Endodermal cell (in vitro differentiated cells): ENCODE results near the gene TRIM44. TPM values are rescaled to one million over a fixed set of nuclear protein-coding genes. Genes with fewer than 3 reads are reported as not detected.

Experiments
- DNase-seq: peaks from one replicate; pipeline ENCODE4 v3.0.0-alpha.2; 2017
- H3K27ac ChIP-seq: 2 replicates; pipeline ENCODE4 v1.5.1; 2013; ENCODE audit warnings: mild to moderate bottlenecking, low read depth, low read length, moderate library complexity
- H3K27me3 ChIP-seq: 2 replicates; pipeline ENCODE4 v1.6.1; 2013; ENCODE audit warnings: mild to moderate bottlenecking, low read length, moderate library complexity; ENCODE audit not compliant: insufficient read depth, control insufficient read depth, poor library complexity, severe bottlenecking
- H3K36me3 ChIP-seq: 2 replicates; pipeline ENCODE4 v1.7.0; 2013; ENCODE audit warnings: mild to moderate bottlenecking, low read length, moderate library complexity; ENCODE audit not compliant: control insufficient read depth, insufficient read depth
- H3K4me1 ChIP-seq: one replicate; pipeline ENCODE4 v1.7.0; 2013; ENCODE audit warnings: low read length; ENCODE audit not compliant: control insufficient read depth, insufficient read depth
- H3K4me3 ChIP-seq: 2 replicates; pipeline ENCODE4 v1.5.1; 2013; ENCODE audit warnings: mild to moderate bottlenecking, low read length, moderate library complexity
- H3K9ac ChIP-seq: 2 replicates; pipeline ENCODE4 v1.6.1; 2013; ENCODE audit warnings: mild to moderate bottlenecking, low read length, moderate library complexity; ENCODE audit not compliant: poor library complexity, severe bottlenecking; ENCODE audit errors: extremely low read depth
- H3K9me3 ChIP-seq: 2 replicates; pipeline ENCODE4 v1.6.1; 2013; ENCODE audit warnings: mild to moderate bottlenecking, low read length, moderate library complexity; ENCODE audit not compliant: control insufficient read depth
- H3K27ac Mint-ChIP-seq: 2 replicates; pipeline ENCODE4 v1.8.0; 2020; ENCODE audit warnings: mixed read lengths
- H3K27me3 Mint-ChIP-seq: 2 replicates; pipeline ENCODE4 v1.8.0; 2021; ENCODE audit warnings: mild to moderate bottlenecking, mixed read lengths; ENCODE audit not compliant: insufficient read depth
- H3K36me3 Mint-ChIP-seq: 2 replicates; pipeline ENCODE4 v1.8.0; 2020; ENCODE audit warnings: low read depth, mixed read lengths
- H3K4me1 Mint-ChIP-seq: 2 replicates; pipeline ENCODE4 v1.8.0; 2020; ENCODE audit warnings: mixed read lengths
- H3K4me3 Mint-ChIP-seq: 2 replicates; pipeline ENCODE4 v1.8.0; 2020; ENCODE audit warnings: mild to moderate bottlenecking, moderate library complexity, mixed read lengths
- H3K9me3 Mint-ChIP-seq: 2 replicates; pipeline ENCODE4 v1.8.0; 2020; ENCODE audit warnings: mild to moderate bottlenecking, mixed read lengths
- WGBS, 2 experiments: methylation state at CpG; one replicate each; pipeline versions ENCODE4 v1.1.5 to v1.1.7; 2013; ENCODE audit warnings: missing lambda C conversion rate in 2 of 2, mixed read lengths in 1 of 2; ENCODE audit not compliant: insufficient coverage in 1 of 2, insufficient read length in 1 of 2; 5-methylcytosine and 5-hydroxymethylcytosine counted together
- total RNA-seq, 2 donors: library from RNA; stranded (reverse); fragmentation: NEBNext Ultra II Directional in 1 of 2; extraction: Animal tissue kit (Norgen Biotek cat#: 25700) in 1 of 2; gene quantifications; 2 replicates in 1 of 2; 3 replicates in 1 of 2; pipeline ENCODE4 v1.2.1, GENCODE V29; 2021
- TF ChIP-seq, protein P1 (sequence below): fragments of 200-600 bp; sonication (generic); conservative IDR thresholded peaks from 2 replicates; pipeline ENCODE4 v1.5.0; 2021; ENCODE audit warnings: antibody characterized with exemption, mild to moderate bottlenecking

Gene TRIM44
- total RNA-seq, 2 donors from 2014 or later: 48.5 to 63.8 TPM

DNA sequence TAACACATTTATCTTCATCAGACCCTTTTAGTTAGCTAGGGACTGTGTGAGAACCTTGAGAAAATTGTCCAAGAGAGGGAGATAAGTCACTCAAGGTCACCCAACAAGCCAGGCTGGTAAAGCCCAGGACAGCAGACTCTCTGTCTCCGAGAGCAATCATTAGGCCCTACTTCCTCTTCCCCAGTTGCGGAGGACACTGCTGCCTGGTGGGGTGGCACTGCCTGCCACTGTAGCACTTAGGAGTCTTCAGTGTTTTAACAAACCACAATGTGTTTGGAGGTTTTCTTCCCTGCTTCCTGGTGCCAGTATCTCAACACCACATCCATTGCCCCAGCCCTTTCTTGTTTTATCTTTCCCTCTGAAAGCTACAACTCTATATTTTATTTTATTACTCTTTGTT is 149.2 kb downstream of the TRIM44 start:
- H3K4me3 Mint-ChIP-seq: no peak overlapping the region
- Histone ChIP-seq H3K9ac (no peak overlapping the region), H3K36me3 (peaks cover 9% of the 10 kb centered on the region), H3K27me3 (no peaks in the 10 kb centered on the region), H3K4me3 (no peak overlapping the region), H3K27ac (no peak overlapping the region), H3K4me1 (no peaks in the 10 kb centered on the region), H3K9me3 (no peaks in the 10 kb centered on the region)
- peaks cover 2% of the 10 kb centered on the region for H3K4me1 Mint-ChIP-seq
- no peak overlapping the region for H3K27ac Mint-ChIP-seq
- no peaks in the 10 kb centered on the region for H3K9me3 Mint-ChIP-seq
- WGBS, 2 experiments: 87% methylated on average over 2 of the region's 2 CpGs; no CpG with 5 or more reads in 1 of the 2 experiments
- H3K36me3 Mint-ChIP-seq: no peaks in the 10 kb centered on the region
- no peaks in the 10 kb centered on the region for H3K27me3 Mint-ChIP-seq
- TF ChIP-seq, protein P1, sequence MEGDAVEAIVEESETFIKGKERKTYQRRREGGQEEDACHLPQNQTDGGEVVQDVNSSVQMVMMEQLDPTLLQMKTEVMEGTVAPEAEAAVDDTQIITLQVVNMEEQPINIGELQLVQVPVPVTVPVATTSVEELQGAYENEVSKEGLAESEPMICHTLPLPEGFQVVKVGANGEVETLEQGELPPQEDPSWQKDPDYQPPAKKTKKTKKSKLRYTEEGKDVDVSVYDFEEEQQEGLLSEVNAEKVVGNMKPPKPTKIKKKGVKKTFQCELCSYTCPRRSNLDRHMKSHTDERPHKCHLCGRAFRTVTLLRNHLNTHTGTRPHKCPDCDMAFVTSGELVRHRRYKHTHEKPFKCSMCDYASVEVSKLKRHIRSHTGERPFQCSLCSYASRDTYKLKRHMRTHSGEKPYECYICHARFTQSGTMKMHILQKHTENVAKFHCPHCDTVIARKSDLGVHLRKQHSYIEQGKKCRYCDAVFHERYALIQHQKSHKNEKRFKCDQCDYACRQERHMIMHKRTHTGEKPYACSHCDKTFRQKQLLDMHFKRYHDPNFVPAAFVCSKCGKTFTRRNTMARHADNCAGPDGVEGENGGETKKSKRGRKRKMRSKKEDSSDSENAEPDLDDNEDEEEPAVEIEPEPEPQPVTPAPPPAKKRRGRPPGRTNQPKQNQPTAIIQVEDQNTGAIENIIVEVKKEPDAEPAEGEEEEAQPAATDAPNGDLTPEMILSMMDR: no peak
- no peak for DNase-seq

DNA sequence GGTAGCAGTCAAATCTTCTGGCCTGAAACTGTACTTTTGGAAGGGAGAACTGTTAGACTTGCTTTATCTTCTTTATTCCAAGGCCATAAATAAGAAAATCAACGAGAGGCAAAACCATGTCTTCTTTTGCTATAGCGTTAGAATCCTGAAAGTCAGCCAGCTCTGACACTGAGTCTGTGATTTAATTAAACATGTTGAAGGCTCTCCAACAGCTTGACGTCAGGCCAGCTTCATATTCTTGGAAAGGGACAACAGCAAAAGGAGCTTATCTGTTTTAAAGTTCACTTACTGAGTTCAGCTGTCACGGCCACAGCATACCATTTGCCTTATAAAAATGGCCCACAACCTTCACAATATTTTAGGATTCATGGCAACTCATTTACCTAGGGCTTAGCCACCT is 150.3 kb downstream of the TRIM44 start:
- TF ChIP-seq, protein P1: no peak
- H3K4me1 Mint-ChIP-seq: peaks cover 2% of the 10 kb centered on the region
- no peak overlapping the region for H3K27ac Mint-ChIP-seq
- WGBS, 2 experiments: 94% methylated on average over 3 to 4 of the region's 4 CpGs
- H3K36me3 Mint-ChIP-seq: no peaks in the 10 kb centered on the region
- Histone ChIP-seq H3K36me3 (peaks cover 9% of the 10 kb centered on the region), H3K9me3 (no peaks in the 10 kb centered on the region), H3K9ac (no peak overlapping the region), H3K4me3 (no peak overlapping the region), H3K4me1 (no peaks in the 10 kb centered on the region), H3K27ac (no peak overlapping the region), H3K27me3 (no peaks in the 10 kb centered on the region)
- no peak for DNase-seq
- no peaks in the 10 kb centered on the region for H3K9me3 Mint-ChIP-seq
- H3K4me3 Mint-ChIP-seq: no peak overlapping the region
- no peaks in the 10 kb centered on the region for H3K27me3 Mint-ChIP-seq

DNA sequence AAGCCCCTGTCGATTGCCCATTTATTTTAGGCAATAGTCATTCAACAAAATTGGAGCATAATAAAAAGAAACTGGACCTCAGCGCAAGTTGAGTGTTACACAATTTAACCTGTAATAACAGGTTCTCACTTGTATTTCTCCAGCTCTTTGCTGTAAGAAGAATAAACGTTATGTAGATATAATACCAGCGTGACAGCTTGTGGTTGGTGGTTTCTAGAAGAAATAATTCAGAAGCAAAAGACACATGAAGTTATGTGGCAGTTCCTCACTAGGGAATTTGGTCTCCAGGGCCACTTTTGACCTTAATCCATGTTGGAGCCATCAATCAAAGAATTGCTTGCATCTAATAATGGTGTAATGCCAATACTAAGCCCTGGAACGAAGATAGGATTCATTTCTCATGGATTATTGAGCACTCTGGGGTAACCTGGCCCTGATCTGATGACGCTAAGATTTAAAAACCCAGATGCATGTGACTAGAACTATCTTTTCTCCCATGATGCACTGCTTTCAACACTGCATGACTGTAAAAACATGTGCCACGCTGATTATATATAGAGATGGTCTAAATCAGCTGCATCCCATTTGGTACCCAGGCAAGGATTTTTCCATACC is 151.6 kb downstream of the TRIM44 start:
- DNase-seq: no peak
- TF ChIP-seq, protein P1: no peak
- Mint-ChIP-seq H3K27me3 (no peaks in the 10 kb centered on the region), H3K4me3 (no peak overlapping the region), H3K27ac (no peak overlapping the region), H3K9me3 (no peaks in the 10 kb centered on the region), H3K4me1 (peaks cover 2% of the 10 kb centered on the region), H3K36me3 (no peaks in the 10 kb centered on the region)
- H3K36me3 ChIP-seq: peaks cover 9% of the 10 kb centered on the region
- no peaks in the 10 kb centered on the region for H3K9me3 ChIP-seq
- no peaks in the 10 kb centered on the region for H3K4me1 ChIP-seq
- no peak overlapping the region for H3K27ac ChIP-seq
- H3K27me3 ChIP-seq: no peaks in the 10 kb centered on the region
- H3K4me3 ChIP-seq: no peak overlapping the region
- 90 to 96% methylated on average over 6 to 7 of the region's 7 CpGs for WGBS, 2 experiments
- no peak overlapping the region for H3K9ac ChIP-seq
